Fibroblast of lung (primary cell): ENCODE results near the gene KCNK15. TPM values are rescaled to one million over a fixed set of nuclear protein-coding genes. Genes with fewer than 3 reads are reported as not detected.
A peak's percentile ranks its signal among the peaks of the same experiment; 100 is the strongest.

Experiments
- DNase-seq, 2 donors: peaks; one replicate each; pipeline versions ENCODE4 v3.0.0 to v3.0.0-alpha.2; 2010; ENCODE audit warnings: low read depth in 2 of 2
- H2AFZ ChIP-seq: 2 replicates; pipeline ENCODE4 v1.5.1; 2012; ENCODE audit warnings: low read length, control low read depth, inconsistent platforms
- H3K27ac ChIP-seq: 2 replicates; pipeline ENCODE4 v1.5.1; 2011; ENCODE audit warnings: low read length, control low read depth; ENCODE audit not compliant: insufficient read depth
- H3K27me3 ChIP-seq: 2 replicates; pipeline ENCODE4 v1.5.1; 2011; ENCODE audit warnings: mild to moderate bottlenecking, low read length; ENCODE audit not compliant: control insufficient read depth, insufficient read depth
- H3K36me3 ChIP-seq: 2 replicates; pipeline ENCODE4 v1.5.1; 2011; ENCODE audit warnings: low read length; ENCODE audit not compliant: control insufficient read depth, insufficient read depth
- H3K4me1 ChIP-seq: 2 replicates; pipeline ENCODE4 v1.5.1; 2011; ENCODE audit warnings: low read length; ENCODE audit not compliant: control insufficient read depth, insufficient read depth; ENCODE audit errors: extremely low read depth
- H3K4me2 ChIP-seq: 2 replicates; pipeline ENCODE4 v1.5.1; 2011; ENCODE audit warnings: low read length, control low read depth; ENCODE audit not compliant: insufficient read depth; ENCODE audit errors: extremely low read depth
- H3K4me3 ChIP-seq, 4 experiments: fragments of 200-600 bp in 1 of 4; sonication (generic) in 1 of 4; replicated peaks in 1 of 4; 2 replicates each; pipeline ENCODE4 v1.5.1; 2011 to 2016; ENCODE audit warnings: low read length in 4 of 4, low read depth in 3 of 4, mild to moderate bottlenecking in 3 of 4, control low read depth in 2 of 4, inconsistent platforms in 1 of 4, mixed read lengths in 1 of 4; ENCODE audit not compliant: insufficient read depth in 1 of 4; ENCODE audit errors: control extremely low read depth in 1 of 4
- H3K79me2 ChIP-seq: 2 replicates; pipeline ENCODE4 v1.5.1; 2012; ENCODE audit warnings: mild to moderate bottlenecking, low read length, inconsistent platforms; ENCODE audit not compliant: control insufficient read depth, insufficient read depth
- H3K9ac ChIP-seq: 2 replicates; pipeline ENCODE4 v1.5.1; 2011; ENCODE audit warnings: mild to moderate bottlenecking, low read length, control low read depth; ENCODE audit not compliant: insufficient read depth
- H3K9me3 ChIP-seq: 2 replicates; pipeline ENCODE4 v1.5.1; 2012; ENCODE audit warnings: low read depth, low read length; ENCODE audit not compliant: control insufficient read depth, insufficient read depth
- H4K20me1 ChIP-seq: 2 replicates; pipeline ENCODE4 v1.5.1; 2011; ENCODE audit warnings: low read length; ENCODE audit not compliant: control insufficient read depth, insufficient read depth; ENCODE audit errors: extremely low read depth
- CTCF ChIP-seq, 2 donors: IDR thresholded peaks in 1 of 2; conservative IDR thresholded peaks in 1 of 2; 1 replicate in 1 of 2; 2 replicates in 1 of 2; pipeline ENCODE4 v1.5.1; 2011 to 2012; ENCODE audit warnings: low read length in 2 of 2, control low read depth in 1 of 2, inconsistent platforms in 1 of 2, low read depth in 1 of 2, mild to moderate bottlenecking in 1 of 2
- EZH2 ChIP-seq: IDR thresholded peaks from 2 replicates; pipeline ENCODE4 v1.5.1; 2012; ENCODE audit warnings: low read length, control low read depth, mild to moderate bottlenecking; ENCODE audit errors: missing control alignments
- polyA plus RNA-seq, 2 donors: library from polyadenylated mRNA; depleted of rRNA in 1 of 2; stranded (reverse) in 1 of 2; unstranded in 1 of 2; fragments of >200 nt; gene quantifications; 2 replicates each; pipeline ENCODE4 v1.2.1, GENCODE V29; 2011 to 2012; ENCODE audit warnings: missing spikeins in 1 of 2
- total RNA-seq: library from RNA; depleted of rRNA; stranded (reverse); fragments of >200 nt; gene quantifications from 2 replicates; pipeline ENCODE4 v1.2.1, GENCODE V29; 2014

Gene KCNK15
- total and polyA plus RNA-seq, 2 donors (not counting 1 experiment from before 2014, with no cell fraction given) = 1.8 to 2.2 TPM

DNA sequence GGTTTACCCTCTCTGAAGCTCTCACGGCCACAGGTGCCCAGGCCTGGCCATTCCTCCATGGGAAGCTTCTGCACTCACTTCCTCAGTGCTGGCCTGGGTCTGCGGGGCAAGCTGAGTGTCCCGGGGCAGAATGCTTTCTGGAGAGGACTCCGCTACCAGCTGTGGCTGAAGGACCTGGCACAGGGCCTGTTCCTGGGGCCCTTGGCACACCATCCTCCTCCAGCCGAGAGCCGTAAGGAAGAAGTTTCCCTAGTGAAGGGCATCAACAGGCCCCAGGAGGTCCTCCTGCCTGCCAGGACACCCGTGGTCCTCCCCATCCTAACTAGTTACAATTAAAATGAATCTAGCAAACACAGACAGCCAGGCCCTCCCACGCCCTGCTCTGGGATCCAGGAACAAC is 14.0 kb upstream of the KCNK15 start:
- TF ChIP-seq EZH2 = no peak
- Histone ChIP-seq H3K4me3 (no peak overlapping the region), H3K9ac (no peak overlapping the region), H3K4me2 (no peak overlapping the region), H3K79me2 (no peaks in the 10 kb centered on the region), H3K9me3 (no peaks in the 10 kb centered on the region), H2AFZ (no peak overlapping the region), H4K20me1 (no peaks in the 10 kb centered on the region), H3K27ac (no peak overlapping the region), H3K36me3 (no peaks in the 10 kb centered on the region), H3K27me3 (no peaks in the 10 kb centered on the region), H3K4me1 (peaks cover 2% of the 10 kb centered on the region)
- no peak for DNase-seq

DNA sequence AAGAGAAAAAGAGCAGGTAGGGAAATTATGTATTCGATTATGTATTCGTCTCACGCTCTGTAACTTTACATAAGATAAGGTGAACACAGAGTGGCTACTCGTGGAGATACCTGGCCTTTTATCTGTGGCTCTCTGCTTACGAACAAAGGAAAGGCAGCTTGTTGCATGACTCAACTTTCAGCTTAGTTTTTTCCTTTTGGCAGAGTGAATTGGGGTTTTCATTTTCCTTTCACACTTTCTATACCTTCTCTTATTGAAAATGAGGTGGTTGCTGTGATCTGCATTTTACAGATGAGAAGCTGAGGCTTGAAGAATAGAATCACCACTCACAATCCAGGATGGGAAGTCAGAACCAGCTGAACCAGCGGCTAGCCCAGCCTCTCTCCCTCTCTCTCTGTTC is 13.3 kb upstream of the KCNK15 start:
- DNase-seq = peak in 1 of 2 donors; percentile 39
- Histone ChIP-seq H3K4me1 (peaks cover 2% of the 10 kb centered on the region), H3K4me2 (no peak overlapping the region), H3K79me2 (no peaks in the 10 kb centered on the region), H4K20me1 (no peaks in the 10 kb centered on the region), H2AFZ (no peak overlapping the region), H3K27me3 (no peaks in the 10 kb centered on the region), H3K27ac (no peak overlapping the region), H3K36me3 (no peaks in the 10 kb centered on the region), H3K9me3 (no peaks in the 10 kb centered on the region), H3K9ac (no peak overlapping the region), H3K4me3 (no peak overlapping the region)
- no peak for TF ChIP-seq CTCF (conservative IDR thresholded peaks at IDR 0.05 in 1 of 2, IDR thresholded peaks at IDR 0.05 in 1 of 2; ENCODE audit: low read depth in 1 of 2, low read length in 2 of 2)

DNA sequence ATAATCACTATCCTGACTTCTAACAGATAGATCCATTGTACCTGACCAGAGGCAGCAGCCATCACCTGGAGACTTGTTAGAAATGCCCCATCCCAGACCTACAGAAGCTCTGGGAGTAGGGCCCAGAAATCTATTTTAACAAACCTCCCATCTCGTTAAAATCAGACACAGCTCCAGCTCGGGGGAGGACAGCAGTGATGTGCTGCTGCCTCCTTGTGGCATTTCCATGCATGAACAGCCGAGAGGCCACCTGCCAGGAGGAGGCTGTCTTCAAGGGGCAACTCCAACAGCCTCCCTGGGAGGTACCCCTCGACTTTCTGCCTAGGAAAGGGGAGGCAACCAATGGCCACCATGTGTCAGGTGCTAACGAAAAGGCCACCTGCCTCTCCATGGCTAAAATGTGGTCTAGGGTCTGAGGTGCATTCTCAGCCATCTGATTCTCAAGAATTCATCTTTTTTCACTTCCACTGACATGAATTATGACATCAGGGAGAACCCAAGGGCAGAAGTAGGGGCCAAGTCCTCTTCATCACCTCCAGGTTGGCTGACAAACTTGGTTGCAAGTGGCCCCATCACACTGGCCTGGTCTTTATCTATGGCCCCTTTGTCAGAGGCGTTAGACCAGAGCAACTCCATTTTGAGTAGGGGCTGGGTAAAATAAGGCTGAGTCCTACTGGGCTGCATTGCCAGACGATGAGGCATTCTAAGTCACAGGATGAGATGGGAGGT is 12.2 kb upstream of the KCNK15 start:
- Histone ChIP-seq H3K27ac (no peak overlapping the region), H3K4me3 (no peak overlapping the region), H4K20me1 (no peaks in the 10 kb centered on the region), H3K9ac (no peak overlapping the region), H2AFZ (no peak overlapping the region), H3K4me2 (no peak overlapping the region), H3K79me2 (no peaks in the 10 kb centered on the region), H3K36me3 (no peaks in the 10 kb centered on the region), H3K9me3 (no peaks in the 10 kb centered on the region), H3K27me3 (no peaks in the 10 kb centered on the region), H3K4me1 (peaks cover 2% of the 10 kb centered on the region)
- DNase-seq = peak; percentile 48 to 76
- TF ChIP-seq CTCF (conservative IDR thresholded peaks at IDR 0.05 in 1 of 2, IDR thresholded peaks at IDR 0.05 in 1 of 2; ENCODE audit: low read depth in 1 of 2, low read length in 2 of 2) = peak; percentile 90 to 92
- TF ChIP-seq EZH2 = no peak
